DMS153 treated with DMSO at 0.1 percent for 48 hours (cell line): Measurements from ENCODE around the gene CDKN2AIP.

Experiments used
- DNase-seq: peaks from one replicate; lab custom pipeline; 2025; ENCODE audit not compliant: unreplicated experiment; lab: John Stamatoyannopoulos, UW

CDKN2AIP gene, protein sequence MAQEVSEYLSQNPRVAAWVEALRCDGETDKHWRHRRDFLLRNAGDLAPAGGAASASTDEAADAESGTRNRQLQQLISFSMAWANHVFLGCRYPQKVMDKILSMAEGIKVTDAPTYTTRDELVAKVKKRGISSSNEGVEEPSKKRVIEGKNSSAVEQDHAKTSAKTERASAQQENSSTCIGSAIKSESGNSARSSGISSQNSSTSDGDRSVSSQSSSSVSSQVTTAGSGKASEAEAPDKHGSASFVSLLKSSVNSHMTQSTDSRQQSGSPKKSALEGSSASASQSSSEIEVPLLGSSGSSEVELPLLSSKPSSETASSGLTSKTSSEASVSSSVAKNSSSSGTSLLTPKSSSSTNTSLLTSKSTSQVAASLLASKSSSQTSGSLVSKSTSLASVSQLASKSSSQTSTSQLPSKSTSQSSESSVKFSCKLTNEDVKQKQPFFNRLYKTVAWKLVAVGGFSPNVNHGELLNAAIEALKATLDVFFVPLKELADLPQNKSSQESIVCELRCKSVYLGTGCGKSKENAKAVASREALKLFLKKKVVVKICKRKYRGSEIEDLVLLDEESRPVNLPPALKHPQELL

DNA sequence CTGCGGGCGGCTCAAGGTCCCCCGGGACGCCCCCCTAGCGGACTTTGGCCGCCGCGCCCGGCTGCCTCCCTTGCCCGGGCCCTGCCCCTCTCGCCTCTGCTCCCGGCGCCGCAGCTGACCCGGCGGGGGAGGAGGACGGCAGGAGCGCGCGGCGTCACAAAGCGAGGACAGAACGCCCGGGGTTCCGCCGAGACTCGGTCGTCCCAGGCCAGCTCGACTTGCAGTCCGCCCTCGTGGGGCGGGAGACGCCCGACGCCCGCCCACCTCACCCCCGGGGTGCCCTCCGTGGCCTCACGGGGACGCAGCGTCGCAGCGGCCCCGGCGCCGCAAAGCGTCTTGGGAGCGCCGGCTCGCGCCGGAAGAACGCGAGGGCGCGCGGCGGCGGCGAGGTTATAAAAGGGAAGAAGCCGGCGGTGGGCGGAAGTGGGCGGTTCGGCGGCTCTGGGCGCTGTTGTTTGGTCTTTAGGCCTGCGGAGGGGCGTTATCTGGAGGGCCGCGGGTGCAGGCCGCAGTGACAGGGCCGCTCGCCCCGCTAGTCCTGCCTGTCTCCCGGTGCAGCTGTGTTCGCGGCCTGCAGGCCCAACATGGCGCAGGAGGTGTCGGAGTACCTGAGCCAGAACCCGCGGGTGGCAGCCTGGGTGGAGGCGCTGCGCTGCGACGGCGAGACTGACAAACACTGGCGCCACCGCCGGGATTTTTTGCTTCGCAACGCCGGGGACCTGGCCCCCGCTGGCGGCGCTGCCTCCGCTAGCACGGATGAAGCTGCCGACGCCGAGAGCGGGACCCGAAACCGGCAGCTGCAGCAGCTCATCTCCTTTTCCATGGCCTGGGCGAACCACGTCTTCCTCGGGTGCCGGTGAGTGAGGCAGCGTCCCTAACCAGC lies at the start of gene CDKN2AIP:
Gene CDKN2AIP (plus strand): TSS at position 423 of the 883 bp plus-strand sequence. CDS start 162 bp downstream, at position 585.
- peak; percentile 73 for DNase-seq

DNA sequence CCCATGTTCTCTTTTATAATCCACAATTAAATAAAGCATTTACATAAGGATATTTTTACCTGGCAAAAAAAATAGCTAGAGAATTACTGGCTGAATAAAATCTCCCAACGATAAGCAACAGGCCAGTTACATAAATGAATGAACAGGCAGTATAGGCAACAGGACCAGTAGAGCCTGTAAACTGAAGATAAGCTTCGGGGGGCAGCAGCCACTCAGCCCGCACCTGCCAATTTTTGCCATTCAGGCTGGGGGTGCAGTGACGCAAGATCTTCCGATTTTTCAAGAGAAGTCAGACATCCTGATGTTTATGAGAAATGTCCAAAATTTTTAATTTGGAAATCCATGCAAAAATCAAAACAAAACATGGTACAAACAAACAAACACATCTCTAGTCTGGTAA lies 49.0 kb upstream of the CDKN2AIP start:
- DNase-seq = no peak

- DNase-seq = no peak
Measured at GRCh38 chr4:183396227-183396637, 48.2 kb upstream of the CDKN2AIP start.

DNA sequence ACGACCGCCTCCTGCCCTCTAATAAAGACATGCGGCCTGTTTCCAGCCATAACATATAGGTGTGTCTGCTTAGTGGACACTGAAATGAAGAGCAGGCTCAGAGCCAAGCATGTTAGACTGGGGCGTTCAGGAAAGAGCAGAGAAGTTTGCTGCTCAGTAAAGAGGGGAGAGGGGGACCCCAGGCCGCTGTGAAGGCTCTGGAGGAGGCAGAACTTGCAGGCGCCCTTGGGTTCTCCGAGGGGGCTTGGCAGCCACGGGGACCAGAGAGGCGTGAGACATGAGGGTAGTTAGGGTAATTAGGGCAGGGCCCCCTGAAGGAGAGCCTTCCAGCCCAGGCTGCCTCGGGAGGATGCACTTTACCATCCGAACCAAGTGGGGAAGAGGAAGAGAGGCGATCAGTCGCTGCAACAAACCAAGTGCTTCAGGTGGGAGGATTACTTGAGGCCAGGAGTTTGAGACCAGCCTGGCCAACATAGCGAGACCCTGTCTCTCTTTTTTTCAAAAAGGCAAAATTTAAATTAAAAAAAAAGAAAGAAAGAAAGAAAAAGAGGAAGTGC lies 46.6 kb upstream of the CDKN2AIP start:
- no peak for DNase-seq

- DNase-seq = peak; percentile 68
Measured at GRCh38 chr4:183398298-183399125, 45.9 kb upstream of the CDKN2AIP start.

GRCh38 chr4:183399126-183399522 lies 45.3 kb upstream of the CDKN2AIP start:
- no peak for DNase-seq

- DNase-seq = no peak
Measured at GRCh38 chr4:183399616-183400015, 44.8 kb upstream of the CDKN2AIP start.

GRCh38 chr4:183400035-183400434 lies 44.4 kb upstream of the CDKN2AIP start:
- no peak for DNase-seq

DNA sequence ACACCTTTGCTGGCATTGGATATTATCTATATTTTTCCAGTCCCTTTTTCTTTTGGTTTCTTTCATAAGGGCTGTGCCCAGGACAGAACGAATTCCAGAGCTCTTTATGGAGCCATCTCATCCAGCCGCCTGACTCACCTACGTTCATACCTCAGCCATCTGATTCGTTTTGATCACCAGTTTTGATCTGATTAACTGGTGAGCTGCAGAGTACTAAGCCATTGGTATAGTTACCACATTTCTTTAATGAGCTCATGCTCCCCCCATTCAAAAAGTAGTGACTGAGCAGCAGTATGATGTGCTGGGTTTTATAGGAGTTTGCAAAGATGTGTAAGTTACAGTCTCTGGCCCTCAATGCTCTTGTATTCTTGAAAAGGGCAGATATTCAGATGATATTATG lies 43.0 kb upstream of the CDKN2AIP start:
- no peak for DNase-seq

- DNase-seq = peak; percentile 31
Measured at GRCh38 chr4:183402771-183403170, 41.7 kb upstream of the CDKN2AIP start.

- no peak for DNase-seq
Measured at GRCh38 chr4:183403486-183403885, 41.0 kb upstream of the CDKN2AIP start.

DNA sequence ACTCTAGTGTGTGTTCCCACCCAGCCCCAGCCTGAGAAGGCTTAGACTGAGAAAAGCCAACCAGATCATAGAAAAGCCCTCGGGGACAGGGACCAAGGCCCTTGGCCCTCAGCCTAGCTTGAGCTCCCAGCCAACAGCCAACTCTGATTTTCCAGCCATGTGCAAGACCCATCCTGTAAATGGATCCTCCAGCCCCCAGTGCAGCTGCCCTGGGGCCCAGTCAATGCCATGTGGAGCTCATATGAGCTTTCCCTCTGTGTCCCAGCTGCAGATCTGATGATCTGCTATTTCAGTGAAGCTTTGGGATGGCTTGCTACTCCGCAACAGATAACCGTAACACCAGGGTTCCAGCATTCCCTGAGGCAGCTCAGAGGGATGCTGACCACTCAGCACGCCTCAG lies 40.5 kb upstream of the CDKN2AIP start:
- DNase-seq = no peak

DNA sequence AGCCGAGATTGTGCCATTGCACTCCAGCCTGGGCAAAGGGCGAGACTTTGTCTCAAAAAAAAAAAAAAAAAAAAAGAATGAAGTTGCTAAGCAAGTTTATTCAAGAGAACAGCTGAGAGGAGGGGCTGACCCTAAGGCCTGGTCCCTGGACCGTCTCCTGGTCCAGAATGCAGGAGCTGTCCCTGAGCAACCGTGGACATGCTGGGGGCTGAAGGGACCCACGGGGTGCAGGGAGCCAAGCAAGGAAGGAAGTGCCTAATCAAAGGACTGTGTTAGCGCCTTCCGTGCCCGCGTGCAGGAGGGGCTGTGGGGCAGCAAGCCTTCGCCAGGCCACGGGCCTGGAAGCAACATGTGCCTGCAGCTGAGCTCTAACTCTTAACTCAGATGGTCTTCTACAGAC lies 39.1 kb upstream of the CDKN2AIP start:
- no peak for DNase-seq

GRCh38 chr4:183407128-183407585 lies 37.3 kb upstream of the CDKN2AIP start:
- DNase-seq = peak; percentile 88

- no peak for DNase-seq
Measured at GRCh38 chr4:183407635-183408464, 36.6 kb upstream of the CDKN2AIP start.

GRCh38 chr4:183408796-183409195 lies 35.6 kb upstream of the CDKN2AIP start:
- no peak for DNase-seq

DNA sequence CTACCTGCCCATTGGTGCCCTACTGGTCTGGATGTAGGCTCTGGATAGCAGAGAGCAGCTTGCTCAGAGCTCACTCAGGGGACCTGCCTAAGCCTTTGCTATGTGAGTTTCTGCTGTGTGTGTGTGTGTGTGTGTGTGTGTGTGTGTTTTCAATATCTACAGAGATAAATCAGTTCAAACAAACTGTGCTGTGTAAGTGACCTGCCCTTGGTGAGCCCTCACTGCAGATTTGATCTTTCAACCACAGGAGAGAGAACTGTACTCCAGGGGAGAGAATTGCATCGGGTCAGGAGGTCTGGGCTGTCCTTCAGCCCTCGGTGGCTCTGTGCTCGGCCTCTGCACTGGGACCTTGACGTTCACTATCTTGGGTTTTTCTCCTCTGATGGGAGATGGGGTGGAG lies 35.0 kb upstream of the CDKN2AIP start:
- no peak for DNase-seq

- DNase-seq = no peak
Measured at GRCh38 chr4:183409934-183410333, 34.5 kb upstream of the CDKN2AIP start.

GRCh38 chr4:183411291-183411861 lies 33.1 kb upstream of the CDKN2AIP start:
- no peak for DNase-seq
